Heart left ventricle (tissue), 13 donors: ENCODE data around the gene HOXB6.

ENCODE experiments used
- POLR2A ChIP-seq, 2 donors: fragments of 450-650 bp; IDR thresholded peaks; one replicate each; pipeline ENCODE4 v1.6.1; 2017; ENCODE audit warnings: antibody characterized with exemption in 2 of 2, mild to moderate bottlenecking in 2 of 2, moderate library complexity in 2 of 2
- TF ChIP-seq, protein P1 (sequence below), 12 donors: fragments of 200-600 bp; sonication (generic) in 4 of 12; IDR thresholded peaks; one replicate each; pipeline versions ENCODE4 v1.5.0 to v1.8.0; 2018 to 2022; ENCODE audit warnings: antibody characterized with exemption in 12 of 12, mild to moderate bottlenecking in 5 of 12
- donor health status: ischemic (EF 13 %, LVEDD 7.1; RV severe dilation, severe dysfunction).
- donor health status: DM: no; HTN: yes; CAD: no.
- donor health status: DM: no; HTN: no; CAD: no.
- donor health status: ischemic (EF 25% LVEDD 6.9; RV normal size, moderate dysfunction).
- donor health status: ischemic (EF 25% LVEDD 5.7; RV mildly dilated, moderate dysfunction).
- donor health status: ischemic (EF 35%, LVEDD 5.7; RV mildly dilated, moderate dysfunction).
- donor health status: nonischemic (EF 11% LVEDD 7.7; RV severe dilation, severe dysfunction).
- donor health status: DM: yes; HTN: yes; CAD: no.
- donor health status: PGD.
- donor health status: ischemic (EF 29% LVEDD 5.4; RV normal size, mild dysfunction).
- donor health status: nonischemic (EF 23%, LVEDD 6.1; RV moderate dilation, normal function).

DNA sequence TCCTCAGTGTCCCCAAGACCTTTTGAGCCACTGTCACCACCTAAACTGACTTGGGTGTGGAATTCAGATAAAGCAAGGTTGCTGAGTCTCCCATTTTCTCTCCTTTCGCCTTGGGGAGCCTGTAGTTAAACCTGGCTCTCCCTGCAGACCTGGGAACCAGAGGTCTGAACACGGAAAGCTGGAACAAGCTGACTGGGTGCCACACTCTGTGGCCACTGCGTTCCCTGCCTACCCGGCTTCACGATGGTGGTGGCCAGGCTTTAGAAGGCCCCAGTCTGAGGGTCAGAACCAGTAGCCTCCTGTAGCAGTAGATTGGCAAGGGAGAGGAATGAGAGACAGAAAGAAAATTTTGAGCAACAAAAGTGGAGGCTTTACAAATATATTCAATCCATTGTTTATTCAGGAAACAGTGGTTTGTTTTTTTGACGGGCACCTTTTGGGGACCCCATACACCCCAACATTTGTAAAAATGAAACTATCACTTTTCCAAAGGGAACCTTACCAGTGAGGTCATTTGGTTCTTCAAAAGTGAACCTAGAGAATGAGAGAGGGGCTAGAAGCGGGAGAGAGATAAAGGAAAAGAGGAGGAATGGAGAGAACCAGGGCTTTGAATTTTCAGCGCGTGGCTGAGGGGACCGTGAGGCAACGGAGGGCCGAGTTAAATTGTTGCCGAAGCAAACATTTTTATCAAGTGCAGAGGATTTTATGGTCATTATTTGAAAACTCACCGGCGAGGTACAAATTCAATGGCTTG, 12.1 kb upstream of the HOXB6 start:
- TF ChIP-seq, protein P1, sequence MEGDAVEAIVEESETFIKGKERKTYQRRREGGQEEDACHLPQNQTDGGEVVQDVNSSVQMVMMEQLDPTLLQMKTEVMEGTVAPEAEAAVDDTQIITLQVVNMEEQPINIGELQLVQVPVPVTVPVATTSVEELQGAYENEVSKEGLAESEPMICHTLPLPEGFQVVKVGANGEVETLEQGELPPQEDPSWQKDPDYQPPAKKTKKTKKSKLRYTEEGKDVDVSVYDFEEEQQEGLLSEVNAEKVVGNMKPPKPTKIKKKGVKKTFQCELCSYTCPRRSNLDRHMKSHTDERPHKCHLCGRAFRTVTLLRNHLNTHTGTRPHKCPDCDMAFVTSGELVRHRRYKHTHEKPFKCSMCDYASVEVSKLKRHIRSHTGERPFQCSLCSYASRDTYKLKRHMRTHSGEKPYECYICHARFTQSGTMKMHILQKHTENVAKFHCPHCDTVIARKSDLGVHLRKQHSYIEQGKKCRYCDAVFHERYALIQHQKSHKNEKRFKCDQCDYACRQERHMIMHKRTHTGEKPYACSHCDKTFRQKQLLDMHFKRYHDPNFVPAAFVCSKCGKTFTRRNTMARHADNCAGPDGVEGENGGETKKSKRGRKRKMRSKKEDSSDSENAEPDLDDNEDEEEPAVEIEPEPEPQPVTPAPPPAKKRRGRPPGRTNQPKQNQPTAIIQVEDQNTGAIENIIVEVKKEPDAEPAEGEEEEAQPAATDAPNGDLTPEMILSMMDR (IDR thresholded peaks at IDR 0.05) = no peak
- no peak for TF ChIP-seq POLR2A (IDR thresholded peaks at IDR 0.05)
